DMS79 (cell line): ENCODE data around the gene RIPK4.
"Not testable (repeated sequence)": the region's sequence is repeated elsewhere in the genome, so short reads cannot be mapped to it uniquely, and the experiment has no call there.

ENCODE experiments used
- DNase-seq: peaks from one replicate; lab custom pipeline; 2025; lab: John Stamatoyannopoulos, UW

RIPK4 gene

GRCh38 chr21:41794600-41794999 lies 27.7 kb upstream of the RIPK4 start:
- DNase-seq, result no peak

- no peak for DNase-seq
Measured at GRCh38 chr21:41792711-41793110, 25.9 kb upstream of the RIPK4 start.

- peak; percentile 87 for DNase-seq
Measured at GRCh38 chr21:41786509-41786987, 19.7 kb upstream of the RIPK4 start.

- DNase-seq, result not testable (repeated sequence)
Measured at GRCh38 chr21:41785262-41785661, 18.4 kb upstream of the RIPK4 start.

GRCh38 chr21:41784456-41785102 lies 17.7 kb upstream of the RIPK4 start:
- no peak for DNase-seq

GRCh38 chr21:41783476-41784180 lies 16.8 kb upstream of the RIPK4 start:
- DNase-seq, result peak; percentile 85

GRCh38 chr21:41781050-41781410 lies 14.2 kb upstream of the RIPK4 start:
- no peak for DNase-seq

- no peak for DNase-seq
Measured at GRCh38 chr21:41780337-41781049, 13.6 kb upstream of the RIPK4 start.

GRCh38 chr21:41779659-41780058 lies 12.8 kb upstream of the RIPK4 start:
- peak; percentile 85 for DNase-seq

GRCh38 chr21:41778930-41779600 lies 12.2 kb upstream of the RIPK4 start:
- peak; percentile 86 for DNase-seq

- DNase-seq, result peak; percentile 93
Measured at GRCh38 chr21:41777951-41778815, 11.3 kb upstream of the RIPK4 start.

- no peak for DNase-seq
Measured at GRCh38 chr21:41776778-41777177, 9.9 kb upstream of the RIPK4 start.

- no peak for DNase-seq
Measured at GRCh38 chr21:41775149-41775472, 8.3 kb upstream of the RIPK4 start.

- peak; percentile 98 for DNase-seq
Measured at GRCh38 chr21:41774467-41775148, 7.8 kb upstream of the RIPK4 start.

GRCh38 chr21:41772351-41773080 lies 5.7 kb upstream of the RIPK4 start:
- DNase-seq, result no peak

- DNase-seq, result no peak
Measured at GRCh38 chr21:41771625-41771945, 4.7 kb upstream of the RIPK4 start.

GRCh38 chr21:41770901-41771624 lies 4.2 kb upstream of the RIPK4 start:
- DNase-seq, result no peak

- DNase-seq, result no peak
Measured at GRCh38 chr21:41769933-41770332, 3.1 kb upstream of the RIPK4 start.

GRCh38 chr21:41769521-41769920 lies 2.7 kb upstream of the RIPK4 start:
- DNase-seq, result no peak

- no peak for DNase-seq
Measured at GRCh38 chr21:41769111-41769510, 2.3 kb upstream of the RIPK4 start.
